ENCODE results near the gene ABHD6.

- no peak for TF ChIP-seq GATA2 (IDR thresholded peaks at IDR 0.05; ENCODE audit: low read depth, low read length)
- TF ChIP-seq GATA3 (IDR thresholded peaks at IDR 0.05; ENCODE audit: low read depth, low read length): no peak
Measured at GRCh38 chr3:58266577-58266976, 29.0 kb downstream of the ABHD6 start.
